Endodermal cell (in vitro differentiated cells): Measurements from ENCODE around the gene RNF125. TPM values are rescaled to one million over a fixed set of nuclear protein-coding genes. Genes with fewer than 3 reads are reported as not detected.

Source experiments
- DNase-seq: peaks from one replicate; pipeline ENCODE4 v3.0.0-alpha.2; 2017
- H3K27ac ChIP-seq: 2 replicates; pipeline ENCODE4 v1.5.1; 2013; ENCODE audit warnings: mild to moderate bottlenecking, low read depth, low read length, moderate library complexity
- H3K27me3 ChIP-seq: 2 replicates; pipeline ENCODE4 v1.6.1; 2013; ENCODE audit warnings: mild to moderate bottlenecking, low read length, moderate library complexity; ENCODE audit not compliant: insufficient read depth, control insufficient read depth, poor library complexity, severe bottlenecking
- H3K36me3 ChIP-seq: 2 replicates; pipeline ENCODE4 v1.7.0; 2013; ENCODE audit warnings: mild to moderate bottlenecking, low read length, moderate library complexity; ENCODE audit not compliant: control insufficient read depth, insufficient read depth
- H3K4me1 ChIP-seq: one replicate; pipeline ENCODE4 v1.7.0; 2013; ENCODE audit warnings: low read length; ENCODE audit not compliant: control insufficient read depth, insufficient read depth
- H3K4me3 ChIP-seq: 2 replicates; pipeline ENCODE4 v1.5.1; 2013; ENCODE audit warnings: mild to moderate bottlenecking, low read length, moderate library complexity
- H3K9ac ChIP-seq: 2 replicates; pipeline ENCODE4 v1.6.1; 2013; ENCODE audit warnings: mild to moderate bottlenecking, low read length, moderate library complexity; ENCODE audit not compliant: poor library complexity, severe bottlenecking; ENCODE audit errors: extremely low read depth
- H3K9me3 ChIP-seq: 2 replicates; pipeline ENCODE4 v1.6.1; 2013; ENCODE audit warnings: mild to moderate bottlenecking, low read length, moderate library complexity; ENCODE audit not compliant: control insufficient read depth
- H3K27ac Mint-ChIP-seq: 2 replicates; pipeline ENCODE4 v1.8.0; 2020; ENCODE audit warnings: mixed read lengths
- H3K27me3 Mint-ChIP-seq: 2 replicates; pipeline ENCODE4 v1.8.0; 2021; ENCODE audit warnings: mild to moderate bottlenecking, mixed read lengths; ENCODE audit not compliant: insufficient read depth
- H3K36me3 Mint-ChIP-seq: 2 replicates; pipeline ENCODE4 v1.8.0; 2020; ENCODE audit warnings: low read depth, mixed read lengths
- H3K4me1 Mint-ChIP-seq: 2 replicates; pipeline ENCODE4 v1.8.0; 2020; ENCODE audit warnings: mixed read lengths
- H3K4me3 Mint-ChIP-seq: 2 replicates; pipeline ENCODE4 v1.8.0; 2020; ENCODE audit warnings: mild to moderate bottlenecking, moderate library complexity, mixed read lengths
- H3K9me3 Mint-ChIP-seq: 2 replicates; pipeline ENCODE4 v1.8.0; 2020; ENCODE audit warnings: mild to moderate bottlenecking, mixed read lengths
- CTCF ChIP-seq: fragments of 200-600 bp; sonication (generic); conservative IDR thresholded peaks from 2 replicates; pipeline ENCODE4 v1.5.0; 2021; ENCODE audit warnings: antibody characterized with exemption, mild to moderate bottlenecking
- WGBS, 2 experiments: methylation state at CpG; one replicate each; pipeline versions ENCODE4 v1.1.5 to v1.1.7; 2013; ENCODE audit warnings: missing lambda C conversion rate in 2 of 2, mixed read lengths in 1 of 2; ENCODE audit not compliant: insufficient coverage in 1 of 2, insufficient read length in 1 of 2; 5-methylcytosine and 5-hydroxymethylcytosine counted together
- total RNA-seq, 2 donors: library from RNA; stranded (reverse); fragmentation: NEBNext Ultra II Directional in 1 of 2; extraction: Animal tissue kit (Norgen Biotek cat#: 25700) in 1 of 2; gene quantifications; 2 replicates in 1 of 2; 3 replicates in 1 of 2; pipeline ENCODE4 v1.2.1, GENCODE V29; 2021

RNF125 gene
- total RNA-seq, 2 donors from 2014 or later = 19.3 to 29.3 TPM

- Histone ChIP-seq H3K9ac (no peak overlapping the region), H3K4me3 (no peak overlapping the region), H3K4me1 (no peaks in the 10 kb centered on the region), H3K27me3 (no peaks in the 10 kb centered on the region), H3K36me3 (no peaks in the 10 kb centered on the region), H3K9me3 (peaks cover 7% of the 10 kb centered on the region), H3K27ac (no peak overlapping the region)
- WGBS, 2 experiments = 93 to 94% methylated on average over 5 of the region's 5 CpGs
- Mint-ChIP-seq H3K4me3 (no peak overlapping the region), H3K36me3 (peaks cover under 1% of the 10 kb centered on the region), H3K4me1 (peaks cover 4% of the 10 kb centered on the region), H3K27ac (no peak overlapping the region), H3K27me3 (no peaks in the 10 kb centered on the region), H3K9me3 (peaks cover 10% of the 10 kb centered on the region)
- TF ChIP-seq CTCF = no peak
- DNase-seq = no peak
Observed at GRCh38 chr18:31983976-31984375, 34.6 kb upstream of the RNF125 start.

- peaks cover 1% of the 10 kb centered on the region for H3K9me3 Mint-ChIP-seq
- no peak for TF ChIP-seq CTCF
- H3K27ac Mint-ChIP-seq = no peak overlapping the region
- H3K36me3 Mint-ChIP-seq = no peaks in the 10 kb centered on the region
- Histone ChIP-seq H3K4me3 (no peak overlapping the region), H3K9ac (no peak overlapping the region), H3K27me3 (no peaks in the 10 kb centered on the region), H3K36me3 (no peaks in the 10 kb centered on the region), H3K9me3 (no peaks in the 10 kb centered on the region), H3K4me1 (no peaks in the 10 kb centered on the region), H3K27ac (no peak overlapping the region)
- H3K4me1 Mint-ChIP-seq = no peaks in the 10 kb centered on the region
- DNase-seq = no peak
- no peaks in the 10 kb centered on the region for H3K27me3 Mint-ChIP-seq
- 93 to 94% methylated on average over 2 of the region's 2 CpGs for WGBS, 2 experiments
- no peak overlapping the region for H3K4me3 Mint-ChIP-seq
Observed at GRCh38 chr18:31990823-31991222, 27.8 kb upstream of the RNF125 start.

- DNase-seq = no peak
- no peaks in the 10 kb centered on the region for H3K27me3 Mint-ChIP-seq
- no peak overlapping the region for H3K9ac ChIP-seq
- no peak overlapping the region for H3K4me3 ChIP-seq
- H3K4me3 Mint-ChIP-seq = no peak overlapping the region
- no peak overlapping the region for H3K27ac Mint-ChIP-seq
- H3K36me3 Mint-ChIP-seq = no peaks in the 10 kb centered on the region
- no peaks in the 10 kb centered on the region for H3K27me3 ChIP-seq
- H3K4me1 ChIP-seq = no peaks in the 10 kb centered on the region
- H3K9me3 Mint-ChIP-seq = peaks cover 19% of the 10 kb centered on the region
- H3K4me1 Mint-ChIP-seq = peaks cover 2% of the 10 kb centered on the region
- no peak for TF ChIP-seq CTCF
- peaks cover 10% of the 10 kb centered on the region for H3K9me3 ChIP-seq
- H3K27ac ChIP-seq = no peak overlapping the region
- 94 to 98% methylated on average over 7 of the region's 7 CpGs for WGBS, 2 experiments
- no peaks in the 10 kb centered on the region for H3K36me3 ChIP-seq
Observed at GRCh38 chr18:31996007-31996406, 22.6 kb upstream of the RNF125 start.
